Fibroblast of peridontal ligament (primary cell): ENCODE data around the gene ACTR3.

ENCODE experiments used
- DNase-seq: peaks from one replicate; pipeline ENCODE4 v3.0.0-alpha.2; 2010; ENCODE audit errors: extremely low read depth

ACTR3 gene

GRCh38 chr2:114001152-114001551 lies 111.3 kb downstream of the ACTR3 start:
- no peak for DNase-seq

GRCh38 chr2:114001937-114002336 lies 112.0 kb downstream of the ACTR3 start:
- no peak for DNase-seq

DNA sequence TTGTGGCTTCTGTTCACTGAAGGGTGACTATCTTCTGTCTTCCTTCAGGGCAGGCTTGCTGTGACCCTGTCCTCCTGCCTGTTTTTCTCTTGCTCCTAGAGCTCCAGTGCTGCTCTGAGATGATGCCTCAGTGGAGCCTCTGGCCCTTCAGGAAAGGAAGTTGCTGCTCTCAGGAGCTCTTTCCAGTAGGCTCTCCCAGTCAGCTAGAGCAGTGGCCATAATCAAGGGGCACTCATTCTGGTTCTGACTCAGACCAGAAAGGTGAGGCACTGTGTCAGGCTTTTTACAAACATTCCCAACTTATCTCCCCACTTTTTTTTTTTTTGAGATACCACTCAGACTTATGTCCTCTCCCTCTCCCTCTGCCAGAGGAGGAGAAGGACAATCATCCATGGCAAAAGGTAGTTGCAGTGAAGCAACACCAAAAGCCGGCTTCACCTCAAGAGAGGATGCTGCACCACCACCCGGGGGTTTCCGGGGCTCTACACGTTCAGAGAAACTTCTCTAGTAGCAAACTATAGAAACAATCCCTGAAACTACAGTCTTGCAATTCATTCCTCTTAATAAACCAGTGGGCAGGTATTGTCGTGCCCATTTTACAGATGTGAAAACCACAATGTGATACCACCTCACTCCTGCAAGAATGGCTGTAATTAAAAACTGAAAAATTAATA lies 115.4 kb downstream of the ACTR3 start:
- no peak for DNase-seq

DNA sequence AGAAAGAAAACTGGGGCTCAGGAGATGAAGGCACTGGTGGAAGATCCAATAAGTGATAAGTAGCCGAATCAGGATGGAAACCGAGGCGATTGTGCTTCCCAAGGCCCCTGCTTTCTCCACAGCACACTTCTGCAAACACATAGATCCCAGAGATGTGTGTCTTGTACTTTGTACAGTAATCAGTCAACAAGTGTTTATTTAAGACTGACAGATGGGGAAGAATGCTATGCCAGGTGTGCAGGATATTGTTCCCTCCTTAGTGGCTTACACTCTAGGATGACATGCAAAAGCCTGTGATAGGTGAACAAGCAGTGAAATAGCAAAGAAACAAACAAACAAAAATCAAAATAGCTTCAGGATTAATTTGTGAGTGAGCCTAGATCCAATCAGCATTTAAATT lies 116.6 kb downstream of the ACTR3 start:
- no peak for DNase-seq

DNA sequence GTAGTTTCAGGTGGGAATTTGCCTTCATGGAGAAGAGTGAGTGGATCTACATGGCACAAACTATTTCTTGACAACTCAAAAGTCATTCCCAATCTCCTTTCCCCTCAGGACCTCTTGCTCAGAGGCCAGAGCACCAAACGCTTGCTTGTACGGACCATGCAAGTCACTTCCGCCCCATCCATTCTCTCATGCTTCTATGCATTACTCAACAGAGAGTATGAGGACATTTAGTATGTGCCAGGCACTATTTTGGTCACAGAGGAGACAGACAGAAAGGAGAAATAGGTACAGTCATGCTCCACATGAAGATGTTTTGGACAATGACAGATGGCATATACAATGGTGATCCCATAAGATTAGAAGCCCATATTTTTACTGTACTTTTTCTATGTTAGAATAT lies 117.5 kb downstream of the ACTR3 start:
- DNase-seq, result no peak

- no peak for DNase-seq
Measured at GRCh38 chr2:114008720-114009119, 118.8 kb downstream of the ACTR3 start.

- DNase-seq, result peak; percentile 8
Measured at GRCh38 chr2:114009205-114009944, 119.5 kb downstream of the ACTR3 start.

GRCh38 chr2:114010001-114010400 lies 120.1 kb downstream of the ACTR3 start:
- peak; percentile 48 for DNase-seq

DNA sequence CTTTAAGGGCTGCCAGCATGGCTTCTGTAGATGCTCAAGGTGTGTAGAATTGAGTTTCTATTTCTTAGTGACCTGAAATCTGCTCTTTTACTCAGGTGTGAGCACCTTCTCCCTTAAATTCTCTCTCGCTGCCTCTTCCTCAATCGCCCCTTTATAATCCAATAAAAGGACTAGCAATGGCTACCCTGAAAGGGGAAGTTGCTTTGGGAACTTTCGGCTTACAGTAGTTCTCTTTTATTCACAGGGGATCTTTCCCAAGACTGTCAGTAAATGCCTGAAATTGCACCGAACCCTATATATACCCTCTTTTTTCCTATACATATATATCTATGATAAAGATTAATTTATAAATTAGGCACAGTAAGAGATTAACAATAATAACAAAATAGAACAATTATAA lies 121.8 kb downstream of the ACTR3 start:
- no peak for DNase-seq
